HT1080 (cell line): ENCODE data around the gene PDE8A. TPM values are rescaled to one million over a fixed set of nuclear protein-coding genes. Genes with fewer than 3 reads are reported as not detected.
A peak's percentile ranks its signal among the peaks of the same experiment; 100 is the strongest.

Experiments used
- DNase-seq: peaks from one replicate; pipeline ENCODE4 v3.0.0-alpha.2; 2015; ENCODE audit warnings: low read depth
- polyA plus RNA-seq, 2 experiments: library from polyadenylated mRNA; depleted of rRNA; stranded (reverse); fragments of >200 nt; gene quantifications; 2 replicates each; pipeline ENCODE4 v1.2.3, GENCODE V29; 2015
- total RNA-seq: library from RNA; depleted of rRNA; stranded (reverse); fragments of >200 nt; shearing (Covaris generic); gene quantifications from 2 replicates; pipeline ENCODE4 v1.2.3, GENCODE V29; 2014; rRNA removed

PDE8A gene, protein sequence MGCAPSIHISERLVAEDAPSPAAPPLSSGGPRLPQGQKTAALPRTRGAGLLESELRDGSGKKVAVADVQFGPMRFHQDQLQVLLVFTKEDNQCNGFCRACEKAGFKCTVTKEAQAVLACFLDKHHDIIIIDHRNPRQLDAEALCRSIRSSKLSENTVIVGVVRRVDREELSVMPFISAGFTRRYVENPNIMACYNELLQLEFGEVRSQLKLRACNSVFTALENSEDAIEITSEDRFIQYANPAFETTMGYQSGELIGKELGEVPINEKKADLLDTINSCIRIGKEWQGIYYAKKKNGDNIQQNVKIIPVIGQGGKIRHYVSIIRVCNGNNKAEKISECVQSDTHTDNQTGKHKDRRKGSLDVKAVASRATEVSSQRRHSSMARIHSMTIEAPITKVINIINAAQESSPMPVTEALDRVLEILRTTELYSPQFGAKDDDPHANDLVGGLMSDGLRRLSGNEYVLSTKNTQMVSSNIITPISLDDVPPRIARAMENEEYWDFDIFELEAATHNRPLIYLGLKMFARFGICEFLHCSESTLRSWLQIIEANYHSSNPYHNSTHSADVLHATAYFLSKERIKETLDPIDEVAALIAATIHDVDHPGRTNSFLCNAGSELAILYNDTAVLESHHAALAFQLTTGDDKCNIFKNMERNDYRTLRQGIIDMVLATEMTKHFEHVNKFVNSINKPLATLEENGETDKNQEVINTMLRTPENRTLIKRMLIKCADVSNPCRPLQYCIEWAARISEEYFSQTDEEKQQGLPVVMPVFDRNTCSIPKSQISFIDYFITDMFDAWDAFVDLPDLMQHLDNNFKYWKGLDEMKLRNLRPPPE
- total RNA-seq, result 25.1 and 26.8 TPM in 2 replicates
- polyA plus RNA-seq (2015; cell fraction: cytosol; rRNA removed), result 27.3 and 41.7 TPM in 2 replicates
- 84.8 and 91.8 TPM in 2 replicates for polyA plus RNA-seq (2015; cell fraction: nucleus; rRNA removed)

DNA sequence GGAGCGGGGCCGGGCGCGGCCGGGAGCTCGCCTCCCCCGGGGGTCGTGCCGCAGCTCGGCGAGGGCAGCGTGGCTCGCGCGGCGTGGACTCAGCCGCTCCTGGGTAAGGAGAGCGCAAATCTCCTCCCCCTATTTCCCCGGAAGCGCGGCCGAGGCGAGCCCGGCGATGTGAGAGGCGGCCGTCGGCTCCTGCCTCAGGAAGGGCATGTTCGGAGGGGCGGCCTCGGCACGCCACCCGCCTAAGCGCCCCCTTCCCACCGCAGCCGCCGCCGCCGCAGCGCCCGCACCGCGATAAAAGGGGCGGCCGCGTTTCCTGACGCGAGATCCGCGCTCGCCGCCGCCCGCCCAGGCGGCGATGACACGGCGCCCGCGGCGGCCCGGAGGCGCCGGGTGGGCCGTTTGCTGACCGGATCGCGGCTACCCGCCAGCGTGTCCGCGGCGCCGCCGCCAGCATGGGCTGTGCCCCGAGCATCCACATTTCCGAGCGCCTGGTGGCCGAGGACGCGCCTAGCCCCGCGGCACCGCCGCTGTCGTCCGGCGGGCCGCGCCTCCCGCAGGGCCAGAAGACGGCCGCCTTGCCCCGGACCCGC is at the start of gene PDE8A:
PDE8A (plus strand) TSS at position 146 of the 590 bp plus-strand sequence; CDS start at position 453, 307 bp downstream.
- DNase-seq, result peak; percentile 35

DNA sequence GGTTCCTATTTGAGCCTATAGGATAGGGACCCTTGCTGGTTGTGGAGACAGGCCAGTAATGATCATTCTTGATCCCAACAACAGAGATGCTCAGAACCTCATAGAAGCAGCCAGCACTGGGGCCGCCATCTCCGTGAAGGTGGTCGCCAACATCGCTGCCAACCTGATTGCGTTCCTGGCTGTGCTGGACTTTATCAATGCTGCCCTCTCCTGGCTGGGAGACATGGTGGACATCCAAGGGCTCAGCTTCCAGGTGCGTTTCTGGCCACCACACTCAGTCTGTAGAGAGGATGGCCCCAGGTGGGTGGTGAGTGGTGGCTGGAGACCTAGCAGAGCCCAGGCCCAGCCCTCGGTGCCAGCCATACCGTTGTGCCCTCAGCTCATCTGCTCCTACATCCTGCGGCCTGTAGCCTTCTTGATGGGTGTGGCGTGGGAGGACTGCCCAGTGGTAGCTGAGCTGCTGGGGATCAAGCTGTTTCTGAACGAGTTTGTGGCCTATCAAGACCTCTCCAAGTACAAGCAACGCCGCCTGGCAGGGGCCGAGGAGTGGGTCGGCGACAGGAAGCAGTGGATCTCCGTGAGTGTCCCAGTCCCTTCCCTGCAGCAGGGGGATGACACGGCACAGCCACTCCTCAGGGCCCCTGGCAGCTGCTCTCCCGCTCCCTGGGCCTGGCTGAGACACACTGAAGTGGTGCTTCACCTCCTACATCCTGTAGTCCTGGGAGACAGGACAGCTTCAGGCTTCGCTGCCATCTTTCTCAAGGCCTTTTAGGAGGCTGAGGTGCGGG is 46.5 kb upstream of the PDE8A start:
- DNase-seq, result no peak

DNA sequence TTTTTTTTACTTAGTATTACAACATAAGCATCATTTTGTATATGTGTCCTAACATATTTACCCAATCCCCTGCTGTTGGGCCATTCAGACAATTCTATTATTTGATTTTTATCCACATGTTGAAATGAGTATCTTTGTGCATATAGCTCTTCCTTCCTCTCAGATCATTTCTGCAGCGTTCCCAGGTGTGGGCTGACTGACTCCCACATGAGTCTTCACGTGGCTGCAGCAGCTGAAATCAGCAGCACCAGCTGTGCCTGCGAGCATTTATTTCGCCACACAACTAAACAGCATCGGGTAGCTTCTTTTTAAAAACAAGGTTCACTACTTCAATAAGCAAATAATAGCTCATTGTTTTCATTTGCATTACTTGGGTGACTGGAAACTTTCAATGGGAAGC is 44.5 kb upstream of the PDE8A start:
- DNase-seq, result no peak

DNA sequence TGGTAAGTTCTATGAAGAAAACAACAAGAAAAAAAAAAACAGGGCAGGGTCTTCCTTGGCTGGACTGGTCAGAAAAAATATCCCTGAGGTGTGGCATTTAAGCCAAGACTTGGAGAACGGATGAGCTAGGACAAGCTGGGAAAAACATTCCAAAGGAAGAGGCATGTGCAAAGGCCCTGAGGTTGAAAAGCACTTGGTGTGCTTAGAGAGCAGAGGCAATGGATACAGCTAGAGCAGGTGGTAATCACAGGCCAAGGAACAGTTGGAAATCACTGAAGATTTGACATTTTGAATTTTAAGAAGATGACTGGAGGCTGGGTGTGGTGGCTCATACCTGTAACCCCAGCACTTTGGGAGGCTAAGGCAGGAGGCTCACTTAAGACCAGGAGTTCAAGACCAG is 42.9 kb upstream of the PDE8A start:
- DNase-seq, result no peak

- DNase-seq, result no peak
Measured at GRCh38 chr15:84940399-84940798, 41.3 kb upstream of the PDE8A start.

- no peak for DNase-seq
Measured at GRCh38 chr15:84942456-84942855, 39.2 kb upstream of the PDE8A start.

DNA sequence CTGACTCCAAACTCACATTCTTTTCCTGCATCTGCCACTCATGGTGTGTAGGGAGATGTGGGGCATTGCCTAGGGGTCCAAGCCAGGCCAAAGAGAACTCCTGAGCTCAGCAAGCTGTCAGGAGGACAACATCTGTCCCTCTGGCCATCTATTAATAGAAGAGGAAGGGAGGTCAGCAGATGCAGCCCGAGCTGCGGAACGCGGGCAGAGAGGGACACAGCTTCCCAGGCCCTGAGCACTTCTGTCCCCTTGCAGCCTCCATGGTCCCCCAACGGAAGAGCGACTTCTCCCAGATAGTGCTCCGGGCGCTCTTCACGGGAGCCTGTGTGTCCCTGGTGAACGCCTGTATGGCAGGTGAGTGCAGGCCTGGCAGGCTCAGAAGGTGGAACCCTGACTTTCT is 37.3 kb upstream of the PDE8A start:
- no peak for DNase-seq

- no peak for DNase-seq
Measured at GRCh38 chr15:84944861-84945260, 36.8 kb upstream of the PDE8A start.

- DNase-seq, result no peak
Measured at GRCh38 chr15:84946772-84947489, 34.7 kb upstream of the PDE8A start.

- peak; percentile 90 for DNase-seq
Measured at GRCh38 chr15:84947947-84948830, 33.5 kb upstream of the PDE8A start.

DNA sequence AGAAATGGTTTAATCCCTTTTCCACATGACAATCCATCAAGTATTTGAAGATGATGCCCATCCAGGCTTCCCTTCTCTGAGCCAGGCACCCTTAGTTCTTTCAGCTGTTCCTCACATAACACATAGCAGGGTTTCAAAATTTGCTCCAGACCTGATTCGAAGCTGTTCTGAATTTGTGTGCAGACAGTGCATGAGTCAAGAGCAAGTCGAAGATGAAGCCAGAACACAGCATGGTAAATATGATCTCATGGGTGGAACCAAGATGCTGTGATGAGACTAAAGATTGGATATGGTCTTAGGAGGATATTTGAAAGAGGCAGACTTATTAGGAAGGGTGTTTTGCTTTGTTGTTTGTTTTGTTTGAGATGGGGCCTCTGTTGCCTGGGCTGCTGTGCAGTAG is 32.6 kb upstream of the PDE8A start:
- DNase-seq, result no peak

DNA sequence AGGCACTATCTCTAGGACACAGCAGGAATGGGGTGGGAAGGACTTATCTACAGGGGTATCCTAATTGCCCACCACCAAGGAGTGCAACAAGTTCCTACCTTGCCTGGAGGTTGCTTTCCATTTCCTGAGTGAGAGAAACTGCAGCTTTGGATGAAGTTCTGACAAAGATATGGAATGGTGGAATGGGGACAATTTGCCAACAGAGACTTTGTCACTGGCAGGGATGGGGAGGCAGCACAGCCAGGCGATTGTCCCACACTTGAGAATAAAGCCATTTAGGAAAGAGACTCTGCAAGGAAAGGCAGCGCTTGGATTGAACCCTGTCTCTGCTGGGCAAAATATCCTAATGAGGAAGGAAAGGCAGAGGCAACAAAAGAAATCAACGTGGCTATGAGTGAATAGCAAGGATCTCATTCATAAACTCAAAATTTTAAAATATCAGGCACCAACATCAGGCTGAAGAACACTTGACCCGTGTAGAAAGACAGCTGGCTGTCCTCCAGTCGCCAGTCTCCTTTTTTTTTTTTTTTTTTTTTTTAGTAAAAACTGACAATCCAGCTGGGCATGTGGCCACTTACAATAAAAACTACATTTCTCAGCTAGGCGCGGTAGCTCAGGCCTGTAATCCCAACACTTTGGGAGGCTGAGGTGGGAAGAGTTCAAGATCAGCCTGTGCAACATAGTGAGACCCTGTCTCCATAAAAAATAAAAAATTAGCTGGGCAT is 31.6 kb upstream of the PDE8A start:
- DNase-seq, result no peak

DNA sequence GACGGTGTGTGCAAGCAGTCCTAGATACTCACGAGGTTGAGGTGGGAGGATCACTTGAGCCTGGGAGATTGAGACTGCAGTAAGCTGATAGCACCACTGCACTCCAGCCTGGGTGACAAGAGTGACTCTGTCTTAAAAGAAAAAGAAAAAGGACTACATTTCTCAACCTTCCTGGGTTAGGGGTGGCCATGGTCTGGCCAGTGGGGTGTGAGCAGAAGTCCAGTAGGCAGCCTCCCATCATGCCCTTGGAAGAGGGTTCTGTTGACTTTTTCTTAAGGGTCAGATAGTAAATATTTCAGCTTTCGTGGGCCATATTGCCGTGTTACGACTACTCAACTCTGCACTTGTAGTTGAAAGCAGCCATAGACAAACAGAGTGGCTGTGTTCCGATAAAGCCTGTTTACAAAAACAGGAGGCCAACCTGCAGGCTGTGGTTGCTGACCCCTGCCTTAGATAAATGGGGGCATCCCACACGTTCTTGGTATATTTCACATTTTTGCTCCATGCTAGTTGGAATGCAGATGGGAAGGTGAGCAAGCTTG is 31.0 kb upstream of the PDE8A start:
- DNase-seq, result no peak

GRCh38 chr15:84951736-84952135 is 29.9 kb upstream of the PDE8A start:
- DNase-seq, result no peak

GRCh38 chr15:84953136-84953535 is 28.5 kb upstream of the PDE8A start:
- DNase-seq, result no peak

DNA sequence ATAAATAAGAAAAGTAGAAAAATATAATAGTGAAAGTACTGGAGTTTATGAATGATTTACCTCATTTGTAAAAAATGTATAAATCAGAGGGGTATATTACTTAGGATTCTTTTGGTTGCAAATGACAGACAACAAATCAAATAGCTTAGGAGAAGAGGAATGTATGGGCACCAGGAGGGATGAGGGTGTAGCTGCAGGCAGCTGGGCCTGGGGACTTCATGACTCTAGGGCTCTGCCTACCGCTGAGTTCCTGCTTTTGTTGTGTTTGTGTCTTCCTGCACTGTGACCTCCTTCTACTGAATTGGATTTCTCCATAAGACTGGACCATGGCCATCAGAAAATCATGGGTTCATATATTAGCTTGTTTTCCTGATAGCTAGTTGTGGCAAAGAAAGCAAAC is 27.9 kb upstream of the PDE8A start:
- no peak for DNase-seq

- DNase-seq, result peak; percentile 67
Measured at GRCh38 chr15:84955089-84955848, 26.4 kb upstream of the PDE8A start.

DNA sequence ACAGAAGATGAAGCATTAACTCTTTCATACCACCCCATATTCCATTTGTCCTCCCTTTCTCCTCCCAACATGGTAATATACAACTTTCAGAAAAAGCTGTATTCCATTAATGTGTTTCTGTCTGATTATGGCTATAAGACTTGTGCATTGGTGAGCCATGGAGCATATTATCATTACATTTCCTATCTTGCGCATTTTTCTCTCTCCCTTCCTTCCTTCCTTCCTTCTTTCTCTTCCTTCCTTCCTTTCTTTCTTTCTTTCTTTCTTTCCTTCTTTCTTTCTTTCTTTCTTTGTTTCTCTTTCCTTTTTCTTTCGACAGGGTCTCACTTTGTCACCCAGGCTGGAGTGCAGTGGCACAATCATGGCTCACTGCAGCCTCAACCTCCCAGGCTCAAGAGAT is 25.5 kb upstream of the PDE8A start:
- no peak for DNase-seq
